ENCODE data around the gene EN2.

EN2 gene

DNA sequence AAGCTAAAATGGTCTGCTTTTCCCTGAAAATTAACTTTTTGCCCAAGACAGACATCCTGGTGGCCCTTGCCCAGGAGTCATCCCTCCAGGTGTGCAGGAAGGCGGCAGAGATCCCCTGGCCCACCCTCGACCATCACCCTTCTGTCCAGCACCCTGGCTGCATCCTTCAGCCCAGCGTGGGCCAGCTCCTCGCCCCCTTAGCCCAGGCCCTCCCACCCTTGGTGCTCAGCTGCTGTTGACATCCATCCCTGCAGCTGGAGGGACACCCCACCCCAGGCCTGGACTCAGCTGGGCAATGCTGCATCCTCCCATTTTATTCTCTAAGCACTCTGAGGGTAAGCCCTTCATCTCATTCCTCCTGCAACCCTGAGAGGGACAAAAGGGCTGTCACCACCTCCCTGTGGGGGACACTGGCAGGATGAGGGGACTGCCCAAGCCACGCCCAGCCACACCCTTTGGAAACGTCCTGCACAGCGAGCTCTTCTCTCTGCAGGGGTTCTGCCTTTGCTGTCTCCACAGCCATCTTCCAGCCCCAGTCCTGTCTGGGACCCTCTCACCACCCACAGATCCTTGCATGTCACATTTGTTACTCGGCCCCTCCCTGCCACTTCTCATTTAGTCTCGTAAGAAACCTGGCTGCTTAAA, 30.7 kb downstream of the EN2 start:
- no peak for DNase-seq

DNA sequence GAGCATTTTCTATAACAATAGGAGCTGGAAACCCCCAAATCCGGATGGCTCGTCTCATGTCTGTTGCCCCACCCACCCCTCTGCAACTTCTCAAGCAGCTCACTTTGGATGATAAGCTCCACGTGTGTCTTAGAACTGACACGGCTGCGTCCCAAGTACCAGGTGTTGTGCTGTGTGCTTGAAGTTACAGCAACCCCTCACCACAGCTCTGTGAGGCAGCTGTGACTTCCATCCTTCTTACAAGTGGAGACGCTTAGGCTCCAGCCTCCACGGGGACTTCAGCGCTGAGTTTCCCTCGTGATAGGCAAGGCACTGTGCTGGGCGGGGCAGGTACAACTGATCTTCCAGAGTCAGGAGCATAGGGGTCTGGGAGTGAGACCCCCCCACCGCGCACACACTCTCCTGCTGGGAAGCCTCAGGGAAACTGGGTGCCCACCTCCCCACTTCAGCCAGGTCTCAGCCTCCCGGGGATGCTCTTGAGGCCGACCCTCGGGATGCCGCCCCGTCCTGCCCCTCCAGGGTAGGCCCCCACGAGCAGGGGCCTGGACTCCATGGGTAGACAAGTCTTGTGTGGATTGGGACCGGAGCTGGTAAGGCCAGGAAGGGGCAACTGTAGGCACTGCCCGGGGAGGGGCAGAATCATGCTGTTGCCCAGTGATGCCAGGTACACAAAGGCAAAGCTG, 31.4 kb downstream of the EN2 start:
- DNase-seq = no peak

DNA sequence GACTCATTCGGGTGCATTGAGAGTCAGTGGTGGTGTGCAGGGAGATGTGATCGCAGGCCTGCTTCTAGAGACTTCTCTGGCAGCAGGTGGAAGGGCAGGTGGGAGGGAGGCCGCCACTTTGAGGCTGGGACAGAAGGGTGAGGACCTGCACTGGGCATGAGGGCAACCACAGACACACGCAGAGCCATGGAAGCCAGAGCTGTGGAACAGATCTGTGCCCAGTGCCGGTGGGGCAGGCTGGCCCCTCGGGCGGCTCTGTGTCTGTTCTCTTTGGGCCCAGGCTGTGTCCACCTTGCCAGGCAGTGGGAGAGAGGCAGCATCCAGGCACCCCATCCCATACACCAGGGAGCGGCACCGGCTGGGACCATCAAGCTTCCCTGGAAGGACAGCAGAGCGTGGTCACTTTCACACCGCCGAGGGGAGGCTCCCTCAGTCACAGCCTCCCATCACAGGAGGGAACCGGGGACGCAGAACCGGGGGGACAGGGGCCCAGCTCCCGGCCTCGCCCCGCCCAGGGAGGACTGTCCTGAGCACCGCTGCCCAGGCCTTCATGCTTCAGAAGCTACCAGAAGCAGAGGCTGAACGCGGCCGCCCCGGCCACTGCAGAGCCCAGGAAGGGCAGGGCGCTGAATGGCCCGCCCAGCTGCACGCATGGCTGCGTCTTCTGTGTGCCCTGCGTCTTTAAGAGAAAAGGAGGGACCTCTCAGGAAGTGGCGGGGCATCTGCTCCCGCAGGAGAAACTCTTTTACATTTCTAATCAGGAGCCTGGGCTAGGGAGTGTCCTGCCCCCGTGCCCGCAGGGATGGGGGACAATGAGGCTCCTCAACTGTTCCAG, 32.1 kb downstream of the EN2 start:
- no peak for DNase-seq

DNA sequence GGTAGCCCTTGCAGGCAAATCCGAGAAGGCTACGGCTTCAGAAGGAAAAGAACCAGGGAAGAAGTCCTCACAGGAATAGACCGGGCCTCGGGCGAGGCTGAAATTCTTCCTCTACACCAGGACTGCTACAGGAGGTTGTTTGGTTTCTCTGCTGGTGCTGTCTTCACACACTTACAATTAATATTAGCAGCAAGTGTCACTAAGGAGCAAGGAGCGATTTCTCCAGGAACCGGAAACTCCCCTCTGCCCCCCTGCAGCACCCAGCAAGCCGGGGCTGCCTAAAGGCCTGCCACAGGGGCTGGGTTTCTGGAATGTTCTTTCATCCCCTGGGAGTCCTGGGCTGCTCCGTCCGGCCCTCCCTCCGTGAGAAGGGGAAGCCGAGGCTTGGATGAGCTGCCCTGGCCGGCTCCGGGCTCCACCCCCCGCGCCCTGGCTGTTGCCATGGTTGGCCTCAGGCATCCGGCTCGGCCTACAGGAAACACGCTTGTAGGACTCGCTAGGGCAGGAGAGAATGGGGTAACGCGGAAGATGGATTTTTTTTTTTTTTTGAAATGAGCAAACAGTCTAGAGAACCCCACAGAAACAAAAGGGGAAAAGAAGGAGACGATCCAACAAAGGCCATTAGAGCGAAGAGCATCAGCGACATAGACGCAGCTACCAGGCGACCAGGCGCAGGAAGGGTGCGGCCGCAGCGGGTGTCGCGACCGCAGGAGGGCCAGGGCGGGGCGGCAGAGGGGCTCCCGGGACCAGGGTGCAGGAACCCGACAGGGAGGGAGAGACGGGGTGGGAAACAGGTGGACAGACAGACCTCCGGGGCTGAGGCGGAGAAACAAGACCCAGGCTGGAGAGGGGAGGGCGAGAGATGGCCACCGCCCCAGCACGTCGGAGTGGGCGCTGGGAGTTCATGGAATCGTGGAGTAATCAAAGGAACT, 33.0 kb downstream of the EN2 start:
- peak; percentile 41 for DNase-seq

DNA sequence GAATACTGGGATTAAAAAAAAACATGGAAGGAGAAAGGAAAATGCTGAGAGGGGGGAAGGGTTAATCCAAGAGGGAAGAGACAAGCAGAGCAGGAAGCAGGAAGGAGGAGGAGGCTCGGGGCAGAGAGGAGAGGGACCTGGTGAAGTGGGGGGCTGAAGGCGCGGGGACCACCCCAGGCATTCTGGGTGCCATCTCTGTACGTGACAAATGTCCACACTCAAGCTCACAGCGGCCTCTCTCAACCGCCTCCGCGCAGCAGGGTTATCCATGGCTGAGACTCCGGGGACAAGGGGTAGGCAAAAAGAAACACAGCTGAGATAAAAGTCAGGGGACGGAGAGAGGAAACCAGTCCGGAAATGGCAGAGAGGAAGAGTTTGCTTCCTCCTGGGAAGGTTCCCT, 33.9 kb downstream of the EN2 start:
- DNase-seq = no peak

DNA sequence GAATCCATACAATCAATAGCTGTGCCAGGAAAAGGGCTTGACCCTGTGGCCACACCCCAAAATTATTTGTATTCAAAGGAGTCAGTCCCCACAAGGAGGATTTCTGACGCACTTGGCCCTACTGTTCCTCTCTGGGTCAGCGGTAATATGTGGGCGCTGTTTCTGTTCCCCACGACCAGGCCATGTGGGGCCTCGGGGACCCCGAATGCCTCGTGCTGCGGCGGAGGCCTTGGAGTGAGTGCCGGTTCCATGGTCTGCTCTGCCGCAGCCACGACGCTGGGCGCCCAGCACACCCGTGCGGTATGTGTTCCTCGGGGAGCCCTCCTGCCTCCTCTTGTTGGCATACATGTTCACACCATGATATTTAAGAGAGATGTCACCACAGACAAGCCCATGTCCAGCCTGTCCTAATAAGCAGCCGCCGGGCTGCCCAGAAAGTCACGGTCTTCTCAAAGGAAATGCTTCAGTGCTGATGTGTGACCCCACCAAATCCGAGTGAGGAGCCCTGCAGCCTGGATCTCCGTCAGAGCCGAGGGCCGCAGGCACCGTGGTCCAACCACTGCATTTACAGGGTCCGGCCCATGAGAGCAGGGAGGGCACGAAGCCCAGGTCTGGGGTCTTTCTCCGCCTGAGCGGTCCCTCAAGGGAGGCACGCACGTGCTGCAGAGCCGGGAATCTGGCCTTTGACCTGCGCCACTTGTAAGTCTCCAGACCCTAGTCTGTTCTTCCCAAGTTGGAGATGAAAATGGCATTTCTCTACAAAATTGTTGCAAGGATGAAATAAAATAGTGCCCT, 36.0 kb downstream of the EN2 start:
- no peak for DNase-seq

DNA sequence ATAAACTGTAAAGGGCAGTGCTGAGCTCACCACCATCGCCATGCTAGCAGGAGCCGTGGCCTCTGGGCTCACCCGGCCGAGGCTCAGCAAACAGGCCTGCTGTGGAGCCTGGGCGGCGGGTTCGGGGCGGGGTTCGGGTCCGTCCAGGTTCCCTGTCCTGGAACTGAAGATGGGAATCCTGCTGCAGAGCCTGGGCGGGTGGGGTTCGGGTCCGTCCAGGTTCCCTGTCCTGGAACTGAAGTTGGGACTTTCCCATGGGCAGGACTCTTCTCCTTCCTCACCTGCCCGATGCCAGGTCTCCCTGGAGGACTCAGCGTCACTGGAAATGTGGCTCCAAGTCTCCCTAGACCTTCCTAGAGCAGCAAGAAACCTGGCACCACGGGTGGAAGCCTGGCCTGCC, 36.6 kb downstream of the EN2 start:
- DNase-seq = no peak

DNA sequence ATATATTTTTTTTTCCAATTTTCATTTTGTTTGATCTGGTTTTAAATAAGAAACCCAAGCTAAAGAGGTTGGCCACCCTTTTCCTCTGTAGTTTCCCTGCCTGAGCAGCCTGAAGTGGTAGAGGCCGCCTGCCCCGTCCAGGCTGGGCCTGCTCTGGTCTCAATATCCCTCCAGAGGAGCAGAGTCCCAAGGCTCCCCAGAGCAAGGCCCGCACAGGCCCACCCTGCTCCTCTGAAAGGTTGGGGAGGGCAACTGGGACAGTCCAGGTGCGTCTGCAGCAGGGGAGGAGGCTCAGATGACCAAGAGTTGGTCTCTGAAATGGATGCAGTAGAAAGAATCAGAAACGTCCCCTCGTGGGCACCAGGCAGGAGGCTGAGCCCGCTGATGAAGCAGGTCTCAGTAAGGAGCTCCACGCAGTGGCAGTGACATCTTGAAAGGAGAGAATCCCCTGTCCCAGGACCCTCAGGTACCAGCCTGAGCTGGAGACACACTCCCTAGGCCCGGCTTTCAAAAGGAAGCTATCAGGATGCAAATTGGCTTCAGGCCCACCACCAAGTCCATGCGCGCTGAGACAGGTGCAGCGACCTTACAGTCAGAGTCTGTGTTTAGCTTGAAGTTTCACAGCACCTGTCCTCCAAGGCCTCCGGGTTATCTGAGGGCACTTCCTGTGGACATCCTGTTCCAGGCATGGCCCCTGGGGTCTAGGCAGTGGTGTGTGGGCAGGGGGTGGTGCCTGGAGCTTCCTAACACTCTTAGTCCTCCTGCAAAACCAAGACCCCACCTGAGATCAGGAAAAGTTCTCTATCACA, 37.7 kb downstream of the EN2 start:
- DNase-seq = no peak

DNA sequence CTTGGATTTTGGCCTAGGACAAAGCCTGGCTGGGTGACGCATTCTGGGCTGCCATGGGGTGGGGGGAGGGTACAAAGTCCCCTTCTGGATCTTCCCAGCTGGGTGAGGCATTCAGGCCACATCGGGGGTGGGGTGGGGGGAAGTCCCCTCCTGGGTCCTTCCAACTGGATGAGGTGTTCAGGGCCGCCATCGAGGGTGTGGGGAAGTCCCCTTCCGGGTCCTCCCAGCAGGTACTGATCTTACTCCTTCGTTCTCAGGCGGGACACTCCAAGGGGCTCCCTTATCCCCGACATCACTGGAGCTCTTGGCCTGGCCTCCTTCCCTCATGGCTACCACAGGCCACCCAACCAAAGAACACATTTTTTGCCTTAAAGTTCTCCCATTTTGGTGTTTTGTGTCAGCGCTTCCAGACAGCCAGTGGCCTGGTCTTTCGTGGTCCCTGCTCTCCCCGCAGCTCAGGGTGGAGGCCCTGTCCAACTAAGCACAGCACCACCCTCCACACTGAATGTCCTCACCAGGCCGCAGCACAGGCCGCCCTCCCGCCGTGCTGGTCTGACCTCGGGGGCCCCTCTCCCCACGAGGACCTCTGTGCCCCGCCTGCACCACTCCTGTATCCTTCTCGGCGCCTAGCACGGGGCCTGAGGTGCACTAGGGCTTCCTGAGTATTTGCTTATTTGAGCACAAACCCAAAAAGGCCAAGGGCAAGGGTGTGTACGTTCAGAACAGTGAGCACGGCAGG, 38.5 kb downstream of the EN2 start:
- DNase-seq = no peak

DNA sequence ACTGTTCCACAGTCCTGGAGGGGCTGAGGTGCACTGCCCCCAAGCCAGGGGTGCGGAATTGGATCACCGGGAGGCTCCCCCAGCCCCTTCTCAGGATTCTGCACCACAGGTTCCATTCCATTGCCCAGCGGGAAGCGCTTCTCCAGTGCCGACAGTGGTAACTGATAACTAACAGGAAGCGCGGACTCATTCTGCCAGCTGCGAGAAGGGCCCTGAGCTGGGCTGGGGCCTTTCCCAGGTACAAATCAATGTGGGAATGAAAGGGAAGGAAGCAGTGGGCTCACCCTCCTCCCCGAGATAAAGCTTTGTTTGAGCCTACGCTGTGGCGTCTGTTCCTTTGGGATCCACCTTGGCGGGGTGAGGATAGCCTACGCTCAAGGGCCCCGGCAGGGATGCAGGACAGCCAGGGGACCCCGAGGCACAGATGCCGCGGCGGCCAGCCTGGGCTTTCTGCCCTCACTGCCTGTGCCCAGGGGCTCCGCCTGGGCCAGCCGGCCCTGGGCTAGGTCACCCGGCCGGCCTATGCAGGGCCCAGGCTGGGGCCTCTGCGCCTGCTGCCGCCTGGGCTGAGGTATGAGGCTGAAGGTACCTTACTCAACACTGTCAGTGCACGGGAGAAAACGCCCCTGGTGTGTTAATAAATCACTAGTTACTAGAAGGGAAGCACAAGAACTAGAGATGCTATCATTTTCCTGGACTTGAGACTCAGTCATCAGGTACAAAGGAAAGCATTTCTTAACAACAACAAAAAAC, 39.4 kb downstream of the EN2 start:
- no peak for DNase-seq

DNA sequence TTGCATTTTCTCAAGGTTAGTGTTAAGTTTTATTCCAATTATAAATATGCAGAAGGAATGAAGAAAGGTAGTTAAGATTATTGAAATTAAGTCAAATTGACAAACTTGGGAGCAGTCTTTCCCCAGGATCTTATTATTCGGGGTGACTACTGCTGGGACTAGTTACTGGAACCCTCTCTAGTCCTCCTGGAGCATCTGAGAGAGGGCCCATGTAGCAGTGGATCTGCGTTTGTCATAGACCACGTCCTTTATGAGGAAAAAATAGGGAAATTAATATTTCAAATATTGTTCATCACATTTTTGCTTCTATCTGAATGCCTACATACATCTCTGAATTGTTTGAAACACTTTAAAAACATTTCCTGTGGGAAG, 47.5 kb downstream of the EN2 start:
- no peak for DNase-seq

DNA sequence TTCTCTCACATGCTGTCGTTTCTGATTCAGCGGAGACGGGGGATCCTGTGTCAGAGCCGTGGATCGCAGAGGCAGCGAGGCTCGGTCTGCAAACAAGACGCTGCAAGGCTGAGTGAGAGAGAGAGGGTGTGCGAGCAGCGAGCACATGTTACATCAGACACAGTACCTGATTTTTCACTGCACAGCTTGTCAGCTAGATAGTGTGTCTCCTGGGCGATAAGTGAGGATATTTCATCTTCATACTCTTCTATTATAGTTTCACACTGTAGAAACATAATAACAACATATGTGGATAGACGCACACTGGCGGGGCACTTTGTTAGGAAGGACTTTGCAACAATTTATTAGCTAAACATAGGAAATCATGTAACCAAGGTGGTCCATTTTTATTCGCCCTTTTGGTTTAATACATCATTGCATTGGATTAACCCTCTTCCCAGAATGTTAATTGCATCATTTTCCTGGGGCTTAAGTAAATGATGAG, 49.0 kb downstream of the EN2 start:
- peak; percentile 18 for DNase-seq

DNA sequence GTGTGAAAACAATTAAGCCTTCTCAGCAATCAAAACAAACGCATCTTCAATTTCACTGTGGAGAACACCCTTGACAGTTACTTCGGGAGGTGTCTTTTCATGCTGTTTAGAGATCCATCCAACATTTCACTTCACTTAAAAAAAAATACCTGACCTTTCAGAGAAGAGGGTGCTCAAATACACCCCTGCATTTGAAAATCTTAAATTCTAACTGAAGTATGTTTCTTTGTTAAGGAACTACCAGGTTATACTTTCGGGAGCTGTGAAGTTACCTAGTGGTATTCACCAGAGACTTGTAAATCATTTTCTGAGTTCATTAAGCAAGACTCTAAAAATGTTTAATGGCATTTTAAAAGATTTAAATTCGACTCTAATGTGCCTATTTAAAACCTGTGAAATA, 49.6 kb downstream of the EN2 start:
- DNase-seq = no peak

DNA sequence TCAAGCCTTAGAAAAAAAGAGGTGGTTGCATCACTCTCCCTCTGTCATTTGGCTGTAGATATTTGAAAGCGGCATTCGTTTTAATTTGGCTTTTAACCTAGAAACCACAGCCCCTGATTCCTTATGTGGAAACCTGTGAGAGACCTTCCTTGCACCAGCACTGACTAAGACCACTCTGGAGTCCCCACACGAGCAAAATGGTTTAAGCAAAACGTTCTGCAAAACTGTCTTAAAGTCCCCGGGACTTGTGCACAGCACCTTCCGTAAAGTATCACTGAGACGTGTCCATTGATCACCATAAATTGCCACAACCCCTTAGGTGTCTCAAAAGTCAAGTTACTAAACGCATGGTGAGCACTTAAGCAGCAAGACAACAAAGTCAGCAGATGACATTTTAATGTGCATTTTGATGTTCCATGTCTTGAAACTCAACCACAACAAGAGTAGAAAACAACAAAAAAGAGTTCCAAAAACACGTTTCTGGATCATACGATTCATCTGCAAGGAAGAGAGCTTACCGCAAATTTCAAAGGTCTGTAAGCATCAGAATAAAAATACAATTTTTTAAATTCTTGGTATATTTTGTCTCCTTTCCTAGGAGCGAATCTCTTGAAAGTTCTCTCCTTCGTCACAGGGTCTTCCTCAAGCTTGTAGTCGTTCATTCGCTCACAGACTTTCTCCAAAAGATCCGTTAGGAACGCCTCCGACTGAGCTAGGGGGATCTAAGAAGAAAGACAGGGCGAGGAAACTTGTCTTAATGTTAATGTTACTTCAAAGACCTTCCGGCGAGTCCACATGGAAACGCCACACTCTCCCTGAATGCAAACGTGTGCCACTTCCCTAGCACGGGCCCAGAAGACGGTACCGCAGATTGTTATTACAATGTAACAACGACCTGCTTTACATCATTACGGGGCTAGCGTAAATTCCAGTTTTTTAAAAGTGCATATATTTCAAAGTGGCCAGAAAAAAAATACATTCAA, 50.7 kb downstream of the EN2 start:
- no peak for DNase-seq

DNA sequence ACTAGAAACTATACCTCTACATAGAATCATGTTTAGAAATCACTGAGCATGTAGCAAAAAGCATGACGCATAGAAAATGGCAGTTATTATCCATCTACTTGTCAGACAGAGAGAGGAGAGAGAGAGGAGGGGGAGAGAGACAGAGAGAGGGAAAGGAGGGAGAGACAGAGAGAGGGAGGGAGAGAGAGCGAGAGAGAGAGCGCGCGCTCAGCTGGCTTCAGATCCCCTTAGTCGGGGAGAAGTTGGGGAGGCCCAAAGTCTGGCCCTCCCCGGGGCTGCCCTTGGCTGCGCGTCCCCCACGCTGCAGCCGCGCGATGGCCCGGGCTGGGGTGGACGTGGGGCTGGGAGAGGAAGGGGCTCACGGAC, 51.4 kb downstream of the EN2 start:
- no peak for DNase-seq

DNA sequence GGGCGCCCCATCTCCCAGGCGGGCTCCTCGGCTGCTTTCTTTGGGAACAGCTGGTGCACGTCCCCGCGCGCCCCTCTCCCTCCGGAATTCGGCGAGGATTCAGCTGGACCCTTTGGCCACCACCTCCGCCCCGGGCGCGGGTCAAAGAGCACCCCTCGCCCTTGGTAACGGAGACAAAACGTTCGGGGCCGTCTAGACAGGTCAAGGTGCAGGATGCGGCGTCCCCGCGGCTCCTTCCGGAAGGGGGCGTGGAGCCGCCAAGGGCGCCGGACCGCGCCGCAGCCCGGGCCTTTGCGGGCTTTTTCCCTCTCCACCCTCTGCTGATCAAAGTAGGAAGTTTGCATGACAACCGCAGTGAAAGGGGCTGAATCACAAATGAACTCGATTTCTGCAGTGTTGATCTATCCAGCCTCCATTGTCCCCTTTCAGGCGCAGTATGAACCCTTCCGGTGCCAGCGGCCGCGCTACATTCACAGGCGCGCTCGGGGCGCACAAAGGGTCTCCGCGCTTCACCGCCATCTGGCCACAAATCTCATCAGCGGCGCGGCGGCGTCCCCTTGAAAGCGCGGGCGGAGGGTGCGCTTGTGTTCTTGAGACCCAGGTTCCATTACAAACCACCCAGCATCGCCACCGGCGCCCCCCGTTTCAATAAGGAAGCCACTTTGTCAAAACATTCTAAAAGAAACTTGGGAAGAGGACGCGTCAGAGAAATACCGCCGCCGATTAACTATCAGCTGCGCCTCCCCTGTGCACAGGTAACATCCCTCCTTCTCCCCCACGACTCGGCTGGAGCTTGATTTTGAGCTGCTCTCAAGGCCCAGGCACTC, 52.0 kb downstream of the EN2 start:
- DNase-seq = no peak

DNA sequence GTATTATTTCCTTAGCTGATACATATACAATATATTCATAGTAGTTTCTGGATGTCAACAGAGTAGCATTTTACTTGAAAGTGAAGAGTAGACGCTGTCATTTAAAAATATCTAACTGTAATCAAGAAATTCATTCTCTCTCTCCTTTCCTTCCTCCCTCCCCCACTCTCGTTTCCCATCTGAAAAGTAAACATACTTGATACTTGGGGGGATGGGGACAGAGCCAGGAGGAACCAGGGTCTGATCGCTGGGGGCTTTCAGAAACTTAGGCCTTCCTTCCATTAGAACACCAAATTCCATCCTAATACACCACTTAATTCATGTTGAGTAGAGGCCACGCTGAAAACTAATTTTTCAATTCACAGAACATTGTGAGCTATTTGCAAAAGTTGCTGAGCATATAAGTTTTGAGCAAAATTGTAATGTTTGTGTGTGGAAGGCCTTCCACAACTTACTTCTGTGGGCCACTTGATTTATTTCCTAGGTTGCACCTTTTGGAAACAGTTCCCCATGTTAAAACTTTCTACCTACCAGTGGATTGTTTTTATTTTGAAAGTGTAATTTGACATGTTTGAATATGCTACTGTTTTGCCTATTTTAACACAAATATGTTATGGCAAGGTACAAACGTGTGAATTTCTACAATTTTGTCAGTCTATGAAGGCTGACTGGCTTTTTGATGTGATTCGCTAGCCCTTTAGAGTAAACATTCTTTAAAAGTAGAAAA, 53.2 kb downstream of the EN2 start:
- no peak for DNase-seq

All from activated CD4-positive, alpha-beta T cell treated with anti-CD3 and anti-CD28 coated beads, Interleukin-2, amount 50 U/mL, for 16 hours (primary cell).